Measurements from ENCODE around the gene CAND1. TPM values are rescaled to one million over a fixed set of nuclear protein-coding genes. Genes with fewer than 3 reads are reported as not detected.

The CAND1 gene
- total RNA-seq, 4 donors from 2014 or later = 58.3 to 82.7 (median 74.6) TPM

GRCh38 chr12:67355428-67356379 is 86.5 kb downstream of the CAND1 start:
- no peak overlapping the region for H3K27ac ChIP-seq
- H3K36me3 ChIP-seq = no peaks in the 10 kb centered on the region
- H3K4me3 ChIP-seq = no peak overlapping the region
- peaks cover 0 to 14% (median 0%) of the 10 kb centered on the region in 4 donors for H3K4me1 ChIP-seq
- no peaks in the 10 kb centered on the region for H3K9me3 ChIP-seq
- DNase-seq = no peak
- no peak for TF ChIP-seq POLR2A (IDR thresholded peaks at IDR 0.05)
- TF ChIP-seq, protein P1, sequence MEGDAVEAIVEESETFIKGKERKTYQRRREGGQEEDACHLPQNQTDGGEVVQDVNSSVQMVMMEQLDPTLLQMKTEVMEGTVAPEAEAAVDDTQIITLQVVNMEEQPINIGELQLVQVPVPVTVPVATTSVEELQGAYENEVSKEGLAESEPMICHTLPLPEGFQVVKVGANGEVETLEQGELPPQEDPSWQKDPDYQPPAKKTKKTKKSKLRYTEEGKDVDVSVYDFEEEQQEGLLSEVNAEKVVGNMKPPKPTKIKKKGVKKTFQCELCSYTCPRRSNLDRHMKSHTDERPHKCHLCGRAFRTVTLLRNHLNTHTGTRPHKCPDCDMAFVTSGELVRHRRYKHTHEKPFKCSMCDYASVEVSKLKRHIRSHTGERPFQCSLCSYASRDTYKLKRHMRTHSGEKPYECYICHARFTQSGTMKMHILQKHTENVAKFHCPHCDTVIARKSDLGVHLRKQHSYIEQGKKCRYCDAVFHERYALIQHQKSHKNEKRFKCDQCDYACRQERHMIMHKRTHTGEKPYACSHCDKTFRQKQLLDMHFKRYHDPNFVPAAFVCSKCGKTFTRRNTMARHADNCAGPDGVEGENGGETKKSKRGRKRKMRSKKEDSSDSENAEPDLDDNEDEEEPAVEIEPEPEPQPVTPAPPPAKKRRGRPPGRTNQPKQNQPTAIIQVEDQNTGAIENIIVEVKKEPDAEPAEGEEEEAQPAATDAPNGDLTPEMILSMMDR (IDR thresholded peaks at IDR 0.05) = peak in 4 of 6 experiments; percentile 51 to 56 (median 53)
- H3K27me3 ChIP-seq = no peaks in the 10 kb centered on the region

- Histone ChIP-seq H3K27ac (no peak overlapping the region), H3K27me3 (no peaks in the 10 kb centered on the region), H3K4me1 (peaks cover 0 to 14% (median 0%) of the 10 kb centered on the region in 4 donors), H3K9me3 (no peaks in the 10 kb centered on the region), H3K4me3 (no peak overlapping the region), H3K36me3 (no peaks in the 10 kb centered on the region)
- TF ChIP-seq, protein P1 (IDR thresholded peaks at IDR 0.05) = no peak
- TF ChIP-seq POLR2A (IDR thresholded peaks at IDR 0.05) = no peak
- DNase-seq = no peak
These were observed 87.2 kb downstream of the CAND1 start for GRCh38 chr12:67356380-67356774.

DNA sequence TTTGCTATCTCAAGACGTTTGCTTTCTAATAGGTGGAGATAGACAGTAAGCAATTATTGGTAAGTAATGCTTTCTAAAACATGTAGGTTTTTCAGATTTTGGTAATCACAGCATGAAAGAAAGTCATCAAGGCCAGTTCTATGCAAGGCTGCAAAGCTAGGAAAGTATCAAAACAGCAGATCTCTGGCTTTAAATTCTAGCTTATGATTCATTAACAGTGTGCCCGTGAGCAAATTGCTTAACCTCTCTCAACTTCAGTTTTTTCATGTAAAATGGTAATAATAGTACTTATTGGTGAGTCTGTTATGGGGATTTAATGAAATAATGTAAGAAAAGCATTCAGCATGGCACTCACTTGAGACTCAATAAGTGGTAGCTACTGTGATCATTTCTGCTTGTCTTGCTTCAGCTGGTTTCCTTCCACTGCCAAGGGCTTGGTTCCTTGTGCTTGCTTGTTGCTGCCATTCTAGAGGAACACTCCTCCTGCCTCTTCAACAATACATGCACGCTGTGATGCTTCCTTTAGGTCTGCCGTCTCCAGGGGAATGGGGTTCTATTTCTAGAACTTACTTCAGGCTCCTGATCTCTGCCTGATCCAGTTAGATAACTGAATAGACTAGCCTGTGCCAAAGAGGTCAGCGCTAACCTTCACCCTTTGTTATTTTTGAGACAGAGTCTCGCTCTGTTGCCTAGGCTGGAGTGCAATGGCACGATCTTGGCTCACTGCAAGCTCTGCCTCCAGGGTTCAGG is 88.4 kb downstream of the CAND1 start:
- Histone ChIP-seq H3K36me3 (no peaks in the 10 kb centered on the region), H3K4me1 (peaks cover 0 to 14% (median 0%) of the 10 kb centered on the region in 4 donors), H3K9me3 (no peaks in the 10 kb centered on the region), H3K4me3 (no peak overlapping the region), H3K27ac (no peak overlapping the region), H3K27me3 (no peaks in the 10 kb centered on the region)
- TF ChIP-seq, protein P1 (IDR thresholded peaks at IDR 0.05) = no peak
- TF ChIP-seq POLR2A (IDR thresholded peaks at IDR 0.05) = no peak
- no peak for DNase-seq

DNA sequence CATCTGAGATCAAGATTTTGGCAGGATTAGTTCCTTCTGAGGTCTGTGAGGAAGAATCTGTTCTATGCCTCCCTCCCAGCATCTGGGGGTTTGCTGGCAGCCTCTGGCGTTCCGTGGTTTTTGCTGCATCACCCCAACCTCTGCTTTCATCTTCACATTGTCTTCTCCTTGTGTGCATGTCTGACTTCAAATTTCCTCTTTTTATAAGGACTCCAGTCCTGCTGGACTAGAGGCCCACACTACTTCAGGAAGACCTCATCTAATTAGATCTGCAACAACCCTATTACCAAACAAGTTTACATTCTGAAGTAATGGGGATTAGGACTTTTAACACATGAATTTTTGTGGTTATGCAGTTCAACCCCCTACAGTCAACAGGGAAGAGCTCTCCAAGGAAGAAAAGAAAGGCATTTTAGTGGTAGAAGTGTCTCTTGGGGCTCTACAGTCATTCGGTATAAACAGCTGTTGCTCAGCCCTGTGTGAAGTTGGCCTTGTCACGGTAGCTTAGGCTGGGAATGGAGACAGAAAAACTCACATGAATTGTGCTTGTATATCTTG is 89.7 kb downstream of the CAND1 start:
- H3K4me3 ChIP-seq = no peak overlapping the region
- no peaks in the 10 kb centered on the region for H3K36me3 ChIP-seq
- H3K27me3 ChIP-seq = no peaks in the 10 kb centered on the region
- no peaks in the 10 kb centered on the region for H3K9me3 ChIP-seq
- H3K27ac ChIP-seq = no peak overlapping the region
- TF ChIP-seq POLR2A (IDR thresholded peaks at IDR 0.05) = no peak
- TF ChIP-seq, protein P1 (IDR thresholded peaks at IDR 0.05) = no peak
- DNase-seq = no peak
- peaks cover 0 to 14% (median 0%) of the 10 kb centered on the region in 4 donors for H3K4me1 ChIP-seq

DNA sequence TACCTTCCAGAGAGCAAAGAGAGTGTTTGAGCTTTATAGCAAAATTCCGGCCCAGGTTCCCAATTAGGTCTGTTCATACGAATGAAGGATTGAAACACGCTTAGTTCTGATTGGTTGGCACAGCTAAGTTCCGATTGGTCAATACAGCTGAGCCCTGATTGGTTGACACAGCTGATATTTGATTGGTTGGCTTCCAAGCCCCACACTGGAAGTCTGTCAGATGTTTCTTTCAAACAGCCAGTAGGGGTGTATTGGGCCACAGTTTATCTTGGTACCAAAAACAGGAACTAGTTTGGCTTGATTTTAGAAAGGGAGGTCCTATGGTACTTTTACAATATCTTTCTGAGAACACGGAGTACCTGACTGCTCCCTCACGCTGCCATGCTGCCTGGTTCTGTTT is 93.4 kb downstream of the CAND1 start:
- Histone ChIP-seq H3K27me3 (no peaks in the 10 kb centered on the region), H3K4me3 (no peak overlapping the region), H3K36me3 (no peaks in the 10 kb centered on the region), H3K27ac (no peak overlapping the region), H3K4me1 (no peaks in the 10 kb centered on the region), H3K9me3 (no peaks in the 10 kb centered on the region)
- DNase-seq = no peak
- no peak for TF ChIP-seq POLR2A (IDR thresholded peaks at IDR 0.05)
- TF ChIP-seq, protein P1 (IDR thresholded peaks at IDR 0.05) = no peak

Measured in Peyer's patch (tissue), 4 donors.